KOPT-K1 (cell line): Measurements from ENCODE around the gene GAS7.
"Not testable (repeated sequence)": the region's sequence is repeated elsewhere in the genome, so short reads cannot be mapped to it uniquely, and the experiment has no call there.

Source experiments
- H3K27ac ChIP-seq: fragments of 200-600 bp; sonication (generic); 2 replicates; pipeline ENCODE4 v1.5.1; 2016; ENCODE audit warnings: antibody characterized with exemption, mild to moderate bottlenecking, low read depth, low read length; ENCODE audit not compliant: poor library complexity, severe bottlenecking
- H3K36me3 ChIP-seq: fragments of 200-600 bp; sonication (generic); 2 replicates; pipeline ENCODE4 v1.5.1; 2017; ENCODE audit warnings: antibody characterized with exemption, mild to moderate bottlenecking, low read length, moderate library complexity; ENCODE audit not compliant: insufficient read depth
- H3K9me3 ChIP-seq: fragments of 200-600 bp; sonication (generic); 2 replicates; pipeline ENCODE4 v1.5.1; 2017; ENCODE audit warnings: antibody characterized with exemption, low read length, mild to moderate bottlenecking; ENCODE audit not compliant: insufficient read depth, poor library complexity, severe bottlenecking

GAS7 gene

DNA sequence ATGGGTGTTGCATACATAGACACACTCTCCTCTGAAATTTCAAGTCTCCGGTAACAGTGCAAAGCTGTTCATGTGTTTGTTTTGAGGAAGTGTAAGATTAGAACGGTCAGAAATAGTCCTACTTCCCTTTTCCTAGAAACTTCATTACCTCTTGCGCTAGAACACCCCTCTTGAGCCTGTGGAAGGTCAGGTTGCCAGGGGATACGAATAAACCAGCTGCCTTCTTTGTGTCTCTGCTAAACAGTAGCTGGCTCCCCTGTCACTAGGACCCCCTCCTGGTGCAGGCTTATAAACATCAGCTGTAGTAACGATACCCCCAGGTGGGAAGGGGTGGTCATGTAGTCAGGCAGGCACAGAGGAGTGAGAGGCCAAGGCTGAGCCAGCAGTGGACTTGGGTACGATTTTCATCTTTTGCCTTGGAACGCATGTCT is 179.9 kb downstream of the GAS7 start:
- H3K9me3 ChIP-seq: no peaks in the 10 kb centered on the region
- H3K27ac ChIP-seq: no peak overlapping the region
- H3K36me3 ChIP-seq: no peaks in the 10 kb centered on the region

- H3K9me3 ChIP-seq, H3K27ac ChIP-seq, H3K36me3 ChIP-seq: not testable (repeated sequence)
Observed at GRCh38 chr17:10016958-10017570, 181.3 kb downstream of the GAS7 start.

DNA sequence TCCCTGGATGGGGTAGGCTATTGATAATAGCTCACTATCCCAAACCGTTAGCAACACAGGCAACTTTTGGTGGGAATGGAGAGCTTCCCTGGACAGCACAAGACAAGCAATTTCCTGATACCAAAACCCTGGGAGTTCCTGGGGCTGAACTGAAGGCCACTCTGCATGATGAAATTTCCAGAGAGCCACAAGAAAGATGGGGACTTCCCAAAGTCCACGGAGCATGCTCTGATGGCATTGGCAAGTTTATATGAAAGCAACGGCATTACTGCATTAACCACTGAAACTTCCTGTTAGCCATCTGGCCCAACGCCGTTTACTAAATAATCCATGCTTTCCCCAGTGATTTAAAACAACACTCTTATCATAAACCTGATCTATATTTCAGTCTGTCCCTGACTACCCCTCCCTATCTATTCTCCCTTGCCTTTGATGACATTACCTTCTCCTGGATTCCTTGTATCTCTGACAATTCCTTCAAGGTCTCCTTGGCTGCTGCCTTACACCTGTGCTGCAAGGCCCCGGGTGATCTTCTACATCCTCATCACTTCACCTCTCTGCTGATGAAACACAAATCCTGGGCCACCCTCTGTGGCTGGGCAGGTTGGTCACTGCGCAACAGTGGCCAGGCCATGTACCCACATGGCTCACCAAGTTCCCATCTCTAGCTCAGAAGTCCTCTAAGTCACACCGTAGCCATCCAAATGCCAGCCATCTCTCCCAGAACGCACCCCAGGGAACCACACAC is 184.9 kb downstream of the GAS7 start:
- H3K27ac ChIP-seq: no peak overlapping the region

GRCh38 chr17:10010752-10011151 is 187.7 kb downstream of the GAS7 start:
- Histone ChIP-seq H3K9me3 (no peaks in the 10 kb centered on the region), H3K36me3 (no peaks in the 10 kb centered on the region), H3K27ac (no peak overlapping the region)

More for the DNA sequence above, 184.9 kb downstream of the GAS7 start:
- Histone ChIP-seq H3K36me3 (no peaks in the 10 kb centered on the region), H3K9me3 (no peaks in the 10 kb centered on the region)

DNA sequence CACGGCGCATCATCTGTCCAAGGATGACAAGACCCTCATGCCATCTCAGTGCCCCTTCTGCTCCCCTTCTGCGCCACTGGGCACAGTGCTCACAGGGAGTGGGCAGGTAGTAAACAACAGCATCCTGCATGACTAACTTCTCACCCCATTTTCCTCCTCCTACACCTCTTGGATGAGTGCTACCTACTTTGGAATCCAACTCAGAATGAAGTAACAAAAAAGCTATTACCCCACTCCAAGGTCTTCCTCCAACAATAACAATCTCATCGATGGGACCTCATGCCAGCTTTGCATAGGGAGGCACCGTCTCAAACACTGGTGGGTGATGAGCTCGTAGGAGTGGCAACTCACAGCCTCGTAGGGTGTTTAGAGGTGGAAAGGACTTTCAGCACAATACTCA is 194.7 kb downstream of the GAS7 start:
- Histone ChIP-seq H3K27ac (no peak overlapping the region), H3K9me3 (no peaks in the 10 kb centered on the region), H3K36me3 (no peaks in the 10 kb centered on the region)

- H3K27ac ChIP-seq, H3K36me3 ChIP-seq, H3K9me3 ChIP-seq: not testable (repeated sequence)
Observed at GRCh38 chr17:10002567-10003360, 195.6 kb downstream of the GAS7 start.

- H3K27ac ChIP-seq: no peak overlapping the region
- no peaks in the 10 kb centered on the region for H3K9me3 ChIP-seq
- no peaks in the 10 kb centered on the region for H3K36me3 ChIP-seq
Observed at GRCh38 chr17:10001306-10001873, 197.0 kb downstream of the GAS7 start.

DNA sequence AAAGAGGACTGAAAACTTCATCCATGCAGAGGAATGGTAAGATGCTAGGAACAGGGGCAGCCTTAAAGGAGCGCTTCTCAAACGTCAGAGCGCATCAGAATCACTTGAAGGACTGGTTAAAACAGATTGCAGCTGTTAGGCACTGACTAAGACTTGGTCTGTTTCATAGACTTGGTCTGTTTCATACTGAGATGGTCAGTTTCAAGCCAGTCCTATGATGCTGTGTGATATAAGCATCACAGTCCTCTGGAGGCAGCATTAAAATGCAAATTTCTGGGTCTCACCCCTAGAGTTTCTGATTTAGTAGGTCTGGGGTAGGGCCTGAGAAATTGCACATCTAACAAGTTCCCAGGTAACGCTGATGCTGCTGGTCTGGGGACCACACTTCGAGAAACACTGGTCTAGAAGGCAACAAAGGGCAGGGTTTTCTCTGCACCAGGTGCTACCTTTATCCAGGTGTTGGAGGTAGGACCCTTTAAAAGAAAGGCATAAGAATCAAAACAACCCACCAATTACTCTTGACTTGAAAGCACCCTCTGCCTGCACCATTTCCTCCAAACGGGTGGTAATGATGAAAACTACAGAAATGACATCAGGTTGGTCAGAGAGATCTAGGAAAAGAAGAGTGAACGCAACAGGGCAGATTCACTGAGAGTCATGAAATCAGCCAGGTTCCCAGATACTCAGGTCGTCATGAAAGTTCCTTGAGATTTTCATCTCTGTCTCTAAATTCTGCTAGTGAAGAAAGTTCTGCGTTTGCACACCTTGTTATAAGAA is 198.3 kb downstream of the GAS7 start:
- H3K36me3 ChIP-seq: no peaks in the 10 kb centered on the region
- H3K9me3 ChIP-seq: no peaks in the 10 kb centered on the region
- H3K27ac ChIP-seq: no peak overlapping the region

GRCh38 chr17:9998060-9998459 is 200.3 kb downstream of the GAS7 start:
- H3K36me3 ChIP-seq: no peaks in the 10 kb centered on the region
- no peak overlapping the region for H3K27ac ChIP-seq
- no peaks in the 10 kb centered on the region for H3K9me3 ChIP-seq

DNA sequence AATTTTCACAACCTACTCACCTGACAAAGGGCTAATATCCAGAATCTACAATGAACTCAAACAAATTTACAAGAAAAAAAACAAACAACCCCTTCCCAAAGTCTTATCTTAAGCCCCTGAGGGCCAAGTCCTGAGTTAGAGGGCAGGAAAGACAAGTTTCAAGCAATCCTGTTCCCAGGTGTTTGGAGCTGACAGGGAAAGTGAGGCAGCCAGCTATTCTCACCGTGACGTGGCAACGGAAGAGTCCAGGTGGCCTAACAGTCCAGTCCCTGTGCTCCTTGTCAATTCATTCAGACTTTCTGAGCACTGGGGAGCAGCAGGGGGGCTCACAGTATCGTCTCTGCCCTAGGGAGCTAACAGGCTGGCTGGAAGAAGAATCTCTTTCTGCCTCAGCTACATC is 203.6 kb downstream of the GAS7 start:
- Histone ChIP-seq H3K27ac (no peak overlapping the region), H3K36me3 (no peaks in the 10 kb centered on the region), H3K9me3 (peaks cover 1% of the 10 kb centered on the region)

- Histone ChIP-seq H3K36me3 (no peaks in the 10 kb centered on the region), H3K27ac (no peak overlapping the region), H3K9me3 (peaks cover 4% of the 10 kb centered on the region)
Observed at GRCh38 chr17:9991796-9992195, 206.6 kb downstream of the GAS7 start.

DNA sequence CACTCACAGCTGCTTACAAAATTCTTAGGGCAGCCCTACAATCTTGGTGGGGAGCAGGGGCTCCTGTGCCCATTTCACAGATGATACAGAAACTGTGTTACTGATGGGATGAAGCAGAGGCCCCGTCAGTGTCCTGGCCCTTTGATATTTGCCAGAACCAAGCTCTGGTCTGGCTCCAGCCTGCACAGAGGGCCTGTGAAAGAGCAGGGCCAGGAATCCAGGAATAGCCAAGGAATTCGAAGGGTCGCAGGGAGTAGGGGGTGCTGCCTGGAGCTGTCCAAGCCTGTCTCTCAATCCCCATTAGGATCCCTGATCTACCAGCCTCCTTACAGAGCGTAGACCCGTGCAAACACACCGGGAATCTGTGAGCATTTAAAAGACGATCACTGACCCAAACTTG is 207.1 kb downstream of the GAS7 start:
- no peaks in the 10 kb centered on the region for H3K36me3 ChIP-seq
- peaks cover 4% of the 10 kb centered on the region for H3K9me3 ChIP-seq
- H3K27ac ChIP-seq: no peak overlapping the region

DNA sequence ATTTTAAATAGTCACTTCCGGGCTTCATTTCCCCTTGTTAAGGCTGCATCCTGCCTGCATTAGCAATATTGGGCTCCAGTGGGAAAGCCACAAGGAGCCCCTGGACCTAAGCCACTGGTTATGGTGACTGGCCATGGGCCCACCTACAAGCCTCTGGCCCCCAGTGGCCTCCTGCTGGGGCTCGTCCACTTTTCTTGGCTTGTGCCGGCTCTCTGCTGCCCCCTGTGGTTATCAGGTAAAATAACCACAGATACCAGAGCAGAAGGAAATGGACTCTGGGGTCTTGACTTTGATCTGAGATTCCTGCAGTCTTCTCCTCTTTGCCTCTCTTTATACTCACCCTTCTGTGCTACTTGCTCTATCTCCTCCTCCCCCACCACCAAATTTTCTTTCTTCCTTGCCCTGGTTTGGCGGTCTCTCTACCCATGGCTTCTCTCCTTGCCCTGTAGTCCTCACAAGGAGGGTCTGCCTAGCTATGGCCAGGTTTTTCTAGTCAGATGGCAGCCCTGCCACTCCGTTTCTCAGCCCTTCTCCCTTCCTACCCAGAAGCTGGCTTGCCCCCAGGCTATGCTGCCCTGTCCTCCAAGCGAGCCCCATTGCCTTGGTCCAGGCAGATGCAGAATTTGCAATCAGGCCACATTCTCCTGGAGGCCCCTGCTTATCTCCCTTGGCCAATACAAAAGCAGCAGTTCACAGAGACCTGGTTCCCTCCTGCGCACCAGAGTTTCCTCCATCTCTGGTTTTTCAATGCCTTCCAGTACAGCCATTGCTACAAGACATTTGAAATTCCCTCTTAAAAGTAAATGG is 210.4 kb downstream of the GAS7 start:
- Histone ChIP-seq H3K36me3 (no peaks in the 10 kb centered on the region), H3K27ac (no peak overlapping the region), H3K9me3 (peaks cover 4% of the 10 kb centered on the region)

- no peak overlapping the region for H3K27ac ChIP-seq
Observed at GRCh38 chr17:9986754-9987382, 211.5 kb downstream of the GAS7 start.

More at GRCh38 chr17:9986754-9987382, 211.5 kb downstream of the GAS7 start:
- Histone ChIP-seq H3K36me3 (no peaks in the 10 kb centered on the region), H3K9me3 (peaks cover 4% of the 10 kb centered on the region)
